ENCODE measurements around the gene KDM5C.

- TF ChIP-seq ZNF274 (IDR thresholded peaks at IDR 0.05; ENCODE audit: low read depth, low read length) (no peak), SUZ12 (IDR thresholded peaks at IDR 0.05; ENCODE audit: extremely low read depth, insufficient read depth, insufficient read length) (no peak), YY1 (IDR thresholded peaks at IDR 0.05; ENCODE audit: insufficient read depth, insufficient read length) (no peak)
These were observed 41.9 kb upstream of the KDM5C start for GRCh38 chrX:53266914-53267313.

Measured in NT2/D1 (cell line).